Neuron (in vitro differentiated cells): ENCODE results near the gene RPS23.

Experiments used
- H2AFZ ChIP-seq: one replicate; pipeline ENCODE4 v1.6.1; 2013; ENCODE audit warnings: low read depth, mild to moderate bottlenecking, inconsistent platforms, low read length, moderate library complexity
- H3K27me3 ChIP-seq: one replicate; pipeline ENCODE4 v1.6.1; 2013; ENCODE audit warnings: low read length; ENCODE audit not compliant: insufficient read depth
- H3K36me3 ChIP-seq: one replicate; pipeline ENCODE4 v1.6.1; 2013; ENCODE audit warnings: low read length; ENCODE audit not compliant: insufficient read depth
- H3K4me1 ChIP-seq: one replicate; pipeline ENCODE4 v1.6.1; 2013; ENCODE audit warnings: low read length; ENCODE audit not compliant: insufficient read depth
- H3K4me3 ChIP-seq: 2 replicates; pipeline ENCODE4 v1.5.1; 2013; ENCODE audit warnings: mild to moderate bottlenecking, low read length, moderate library complexity
- H3K9me3 ChIP-seq: one replicate; pipeline ENCODE4 v1.6.1; 2013; ENCODE audit warnings: low read length

Gene RPS23

GRCh38 chr5:82306151-82306550, 28.0 kb upstream of the RPS23 start:
- no peak overlapping the region for H3K4me3 ChIP-seq
- peaks cover 6% of the 10 kb centered on the region for H3K36me3 ChIP-seq
- peaks cover 4% of the 10 kb centered on the region for H3K4me1 ChIP-seq
- no peak overlapping the region for H2AFZ ChIP-seq
- H3K9me3 ChIP-seq = no peaks in the 10 kb centered on the region
- no peaks in the 10 kb centered on the region for H3K27me3 ChIP-seq

- Histone ChIP-seq H3K9me3 (no peaks in the 10 kb centered on the region), H3K27me3 (no peaks in the 10 kb centered on the region), H3K4me3 (no peak overlapping the region), H2AFZ (no peak overlapping the region), H3K36me3 (peaks cover 3% of the 10 kb centered on the region), H3K4me1 (peaks cover 7% of the 10 kb centered on the region)
These were observed 23.0 kb upstream of the RPS23 start for GRCh38 chr5:82301190-82301589.

GRCh38 chr5:82298668-82299067, 20.5 kb upstream of the RPS23 start:
- no peaks in the 10 kb centered on the region for H3K27me3 ChIP-seq
- H3K4me3 ChIP-seq = no peak overlapping the region
- H3K4me1 ChIP-seq = peaks cover 16% of the 10 kb centered on the region
- H3K36me3 ChIP-seq = no peaks in the 10 kb centered on the region
- H3K9me3 ChIP-seq = no peaks in the 10 kb centered on the region
- H2AFZ ChIP-seq = no peak overlapping the region

- H3K9me3 ChIP-seq = no peaks in the 10 kb centered on the region
- no peaks in the 10 kb centered on the region for H3K36me3 ChIP-seq
- H3K27me3 ChIP-seq = no peaks in the 10 kb centered on the region
- no peak overlapping the region for H3K4me3 ChIP-seq
- H3K4me1 ChIP-seq = peaks cover 25% of the 10 kb centered on the region
- H2AFZ ChIP-seq = no peak overlapping the region
These were observed 19.6 kb upstream of the RPS23 start for GRCh38 chr5:82297711-82298110.

DNA sequence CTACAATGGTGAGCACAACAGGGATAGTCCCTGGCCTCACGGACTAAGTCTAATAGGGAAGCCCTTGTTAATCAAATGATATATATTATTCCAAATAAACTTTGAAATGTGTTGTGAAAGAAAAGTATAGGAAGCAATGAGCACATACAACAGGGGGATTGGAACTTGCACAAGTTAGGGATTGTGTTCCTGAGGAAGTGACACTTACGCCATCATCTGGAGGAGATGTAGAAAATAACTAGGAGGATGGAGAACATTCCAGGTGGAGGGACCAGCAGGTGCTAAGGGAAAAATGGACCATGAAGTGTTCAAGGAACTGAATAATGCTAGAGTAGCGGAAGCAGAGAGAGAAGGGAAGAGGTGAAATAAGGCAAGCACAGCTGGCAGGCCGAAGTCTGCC, 18.8 kb upstream of the RPS23 start:
- Histone ChIP-seq H3K4me3 (no peak overlapping the region), H3K27me3 (no peaks in the 10 kb centered on the region), H3K36me3 (no peaks in the 10 kb centered on the region), H3K4me1 (peaks cover 27% of the 10 kb centered on the region), H2AFZ (no peak overlapping the region), H3K9me3 (no peaks in the 10 kb centered on the region)

- H3K4me1 ChIP-seq = peaks cover 28% of the 10 kb centered on the region
- no peak overlapping the region for H3K4me3 ChIP-seq
- no peaks in the 10 kb centered on the region for H3K27me3 ChIP-seq
- H3K36me3 ChIP-seq = no peaks in the 10 kb centered on the region
- H3K9me3 ChIP-seq = no peaks in the 10 kb centered on the region
- H2AFZ ChIP-seq = no peak overlapping the region
These were observed 17.9 kb upstream of the RPS23 start for GRCh38 chr5:82295959-82296531.

DNA sequence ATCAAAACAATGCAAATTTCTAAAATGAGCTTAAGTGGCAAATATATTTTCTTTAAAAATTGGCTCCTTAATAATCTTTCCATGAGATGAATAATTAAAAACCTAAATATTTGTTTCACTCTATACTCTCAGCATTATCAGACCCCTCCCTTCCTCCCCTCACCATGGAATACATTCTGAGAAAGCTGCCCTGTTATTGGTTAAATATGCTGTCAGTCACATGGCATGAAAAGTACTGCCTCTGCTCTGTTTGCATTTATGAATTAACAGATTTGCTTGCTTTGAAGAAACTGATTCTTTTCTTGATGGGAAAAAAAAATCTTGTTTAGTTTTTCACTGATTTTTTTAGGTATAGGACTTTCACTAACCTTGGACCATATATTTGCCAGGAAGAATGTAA, 17.0 kb upstream of the RPS23 start:
- H3K27me3 ChIP-seq = no peaks in the 10 kb centered on the region
- H3K4me1 ChIP-seq = peaks cover 30% of the 10 kb centered on the region
- H3K36me3 ChIP-seq = no peaks in the 10 kb centered on the region
- no peak overlapping the region for H3K4me3 ChIP-seq
- no peak overlapping the region for H2AFZ ChIP-seq
- H3K9me3 ChIP-seq = no peaks in the 10 kb centered on the region

DNA sequence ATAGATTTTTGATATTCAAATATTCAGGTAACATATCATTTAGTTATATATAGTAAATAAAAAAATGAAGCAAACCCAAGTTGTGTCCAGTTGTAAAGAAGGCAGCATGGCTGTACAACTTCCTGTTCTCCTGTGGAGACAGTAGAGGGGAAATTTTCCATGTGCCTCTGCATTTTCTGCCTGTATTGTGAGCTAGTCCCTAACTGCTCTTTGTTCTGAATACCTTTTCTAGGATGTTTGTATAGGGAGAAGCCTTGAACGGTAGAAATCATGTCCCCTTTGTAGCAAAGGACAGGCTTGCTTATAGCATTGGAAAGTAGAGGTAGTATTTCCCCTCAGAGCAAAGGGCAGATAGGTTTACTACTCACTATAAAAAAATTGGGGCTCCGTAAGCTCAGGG, 13.3 kb upstream of the RPS23 start:
- Histone ChIP-seq H2AFZ (no peak overlapping the region), H3K9me3 (no peaks in the 10 kb centered on the region), H3K4me1 (peaks cover 33% of the 10 kb centered on the region), H3K27me3 (no peaks in the 10 kb centered on the region), H3K36me3 (no peaks in the 10 kb centered on the region), H3K4me3 (no peak overlapping the region)

GRCh38 chr5:82290908-82291307, 12.8 kb upstream of the RPS23 start:
- Histone ChIP-seq H3K27me3 (no peaks in the 10 kb centered on the region), H3K4me1 (peaks cover 28% of the 10 kb centered on the region)

DNA sequence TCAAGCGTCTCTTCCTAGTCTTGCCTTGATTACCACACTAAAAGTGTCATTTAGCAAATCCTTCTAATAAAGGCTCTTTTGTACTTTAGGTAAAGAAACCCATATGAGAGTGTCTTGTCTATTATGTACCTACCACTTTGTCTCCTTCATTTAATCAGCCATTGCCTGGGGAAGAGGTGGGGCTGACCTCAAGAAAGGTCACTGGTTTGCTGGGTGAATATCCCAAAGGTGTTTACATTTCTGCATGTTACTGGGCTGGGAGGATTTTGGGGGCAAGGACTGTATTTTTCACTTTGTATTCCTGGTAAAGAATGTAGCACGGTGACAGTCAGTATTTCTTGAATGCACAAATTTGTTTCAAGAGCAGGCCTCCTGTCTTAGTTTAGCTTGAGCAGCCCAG, 11.9 kb upstream of the RPS23 start:
- H3K27me3 ChIP-seq = no peaks in the 10 kb centered on the region
- no peaks in the 10 kb centered on the region for H3K9me3 ChIP-seq
- peaks cover 25% of the 10 kb centered on the region for H3K4me1 ChIP-seq
- no peaks in the 10 kb centered on the region for H3K36me3 ChIP-seq
- H3K4me3 ChIP-seq = no peak overlapping the region
- no peak overlapping the region for H2AFZ ChIP-seq

More at GRCh38 chr5:82290908-82291307, 12.8 kb upstream of the RPS23 start:
- Histone ChIP-seq H3K36me3 (no peaks in the 10 kb centered on the region), H2AFZ (no peak overlapping the region), H3K4me3 (no peak overlapping the region), H3K9me3 (no peaks in the 10 kb centered on the region)

- no peaks in the 10 kb centered on the region for H3K36me3 ChIP-seq
- H3K27me3 ChIP-seq = no peaks in the 10 kb centered on the region
- H3K4me1 ChIP-seq = peaks cover 11% of the 10 kb centered on the region
- H2AFZ ChIP-seq = no peak overlapping the region
- H3K4me3 ChIP-seq = no peak overlapping the region
- H3K9me3 ChIP-seq = no peaks in the 10 kb centered on the region
These were observed 9.5 kb upstream of the RPS23 start for GRCh38 chr5:82287625-82288024.

DNA sequence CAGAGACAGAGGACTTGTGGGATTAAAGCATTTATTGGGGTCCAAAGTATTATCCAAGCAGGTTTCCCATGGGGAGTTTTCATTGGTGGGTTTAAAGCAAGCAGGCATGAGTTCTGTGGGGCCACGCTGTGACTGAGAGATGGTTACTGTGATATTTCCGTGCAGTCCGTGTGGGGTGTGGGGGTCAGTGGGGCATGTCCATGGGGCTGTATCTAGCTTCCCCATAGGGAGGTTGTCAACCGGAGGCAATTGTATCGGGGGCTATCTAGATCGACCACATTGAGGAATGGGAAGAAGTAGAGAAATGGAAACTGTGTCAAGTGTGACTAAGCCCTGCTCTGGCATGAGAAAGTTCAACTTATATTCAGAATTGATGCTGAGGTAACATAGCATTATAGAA, 7.1 kb upstream of the RPS23 start:
- Histone ChIP-seq H3K36me3 (no peaks in the 10 kb centered on the region), H3K27me3 (no peaks in the 10 kb centered on the region), H2AFZ (no peak overlapping the region), H3K4me3 (no peak overlapping the region), H3K4me1 (peaks cover 12% of the 10 kb centered on the region), H3K9me3 (no peaks in the 10 kb centered on the region)

- Histone ChIP-seq H3K27me3 (no peaks in the 10 kb centered on the region), H3K4me1 (peaks cover 9% of the 10 kb centered on the region), H3K9me3 (no peaks in the 10 kb centered on the region), H3K36me3 (no peaks in the 10 kb centered on the region), H3K4me3 (no peak overlapping the region), H2AFZ (no peak overlapping the region)
These were observed 5.7 kb upstream of the RPS23 start for GRCh38 chr5:82283893-82284292.

DNA sequence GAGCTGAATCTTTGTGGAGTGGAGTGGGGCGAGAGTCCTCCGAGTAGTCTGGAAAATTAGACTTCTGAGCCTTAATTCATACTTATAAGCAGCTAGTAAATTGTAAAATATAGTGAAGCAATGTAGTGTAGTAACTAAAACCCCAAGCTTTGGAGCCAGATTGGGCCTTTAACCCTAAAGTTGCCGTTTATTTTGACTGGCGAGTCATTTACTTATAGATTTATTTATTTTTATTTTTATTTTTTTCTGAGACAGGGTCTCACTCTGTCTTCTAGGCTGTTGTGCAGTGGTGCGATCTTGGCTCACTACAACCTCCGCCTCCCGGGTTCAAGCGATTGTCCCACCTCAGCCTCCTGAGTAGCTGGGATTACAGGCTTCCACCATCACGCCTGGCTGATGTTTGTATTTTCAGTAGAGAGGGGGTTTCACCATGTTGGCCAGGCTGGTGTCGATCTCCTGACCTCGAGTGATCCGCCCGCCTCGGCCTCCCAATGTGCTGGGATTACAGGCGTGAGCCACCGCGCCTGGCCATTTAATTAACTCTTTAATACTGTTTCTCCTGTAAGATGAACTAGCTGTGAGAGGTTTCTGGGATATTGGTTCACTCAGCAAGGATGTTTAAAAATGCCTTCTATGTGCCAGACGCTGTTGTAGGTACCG, 687 bp upstream of the RPS23 start:
- H3K27me3 ChIP-seq = no peaks in the 10 kb centered on the region
- peak overlapping the region; percentile 70 for H2AFZ ChIP-seq

More for the DNA sequence above, 687 bp upstream of the RPS23 start:
- H3K9me3 ChIP-seq = no peaks in the 10 kb centered on the region
- H3K4me3 ChIP-seq = peak overlapping the region; percentile 95
- peaks cover 19% of the 10 kb centered on the region for H3K4me1 ChIP-seq
- peaks cover 33% of the 10 kb centered on the region for H3K36me3 ChIP-seq
